OCI-LY7 (cell line): Measurements from ENCODE around the gene SLC25A33. TPM values are rescaled to one million over a fixed set of nuclear protein-coding genes. Genes with fewer than 3 reads are reported as not detected.

ENCODE experiments used
- BruUV-seq: library from RNA; stranded (reverse); fragments of 400-500 nt; replicated peaks from 2 replicates; lab custom pipeline; 2021; lab: Mats Ljungman, UMichigan
- CTCF ChIA-PET: fragments of 300-600 bp; sonication (Branson Sonifier 250); formaldehyde crosslinking; loops from one replicate; lab custom pipeline; 2022; ENCODE audit warnings: antibody characterized with exemption; ENCODE audit not compliant: unreplicated experiment; lab: Charles Lee
- POLR2A ChIA-PET: fragments of 300-600 bp; sonication (Branson Sonifier 250); formaldehyde crosslinking; loops from one replicate; lab custom pipeline; 2022; ENCODE audit warnings: antibody characterized with exemption; lab: Charles Lee
- DNase-seq: peaks from one replicate; pipeline ENCODE4 v3.0.0-alpha.2; 2015; ENCODE audit warnings: low spot score
- H2AFZ ChIP-seq: fragments of 200-600 bp; sonication (generic), shearing (Covaris generic); 2 replicates; pipeline ENCODE4 v1.6.1; 2014; ENCODE audit warnings: mild to moderate bottlenecking, antibody characterized with exemption, low read length, moderate library complexity
- H3K27ac ChIP-seq: fragments of 200-600 bp; sonication (generic); 2 replicates; pipeline ENCODE4 v1.5.1; 2014; ENCODE audit warnings: mixed run types, low read depth, mild to moderate bottlenecking, moderate library complexity, low read length, inconsistent platforms; ENCODE audit not compliant: poor library complexity, severe bottlenecking
- H3K36me3 ChIP-seq: fragments of 200-600 bp; sonication (generic); 2 replicates; pipeline ENCODE4 v1.6.1; 2014; ENCODE audit warnings: mild to moderate bottlenecking, antibody characterized with exemption, low read length, moderate library complexity, mixed read lengths; ENCODE audit not compliant: insufficient read depth
- H3K4me1 ChIP-seq: fragments of 200-600 bp; sonication (generic); 2 replicates; pipeline ENCODE4 v1.5.1; 2014; ENCODE audit warnings: mild to moderate bottlenecking, low read length; ENCODE audit not compliant: insufficient read depth, poor library complexity, severe bottlenecking
- H3K4me2 ChIP-seq: fragments of 200-600 bp; sonication (generic); 2 replicates; pipeline ENCODE4 v1.6.1; 2014; ENCODE audit warnings: mild to moderate bottlenecking, low read length
- H3K4me3 ChIP-seq: fragments of 200-600 bp; sonication (generic); 2 replicates; pipeline ENCODE4 v1.5.1; 2014; ENCODE audit warnings: mild to moderate bottlenecking, low read depth, low read length; ENCODE audit not compliant: poor library complexity, severe bottlenecking
- H3K79me2 ChIP-seq: fragments of 200-600 bp; sonication (generic); 2 replicates; pipeline ENCODE4 v1.6.1; 2016; ENCODE audit warnings: low read depth, mild to moderate bottlenecking, low read length, moderate library complexity, mixed read lengths; ENCODE audit not compliant: insufficient read depth
- H3K9me2 ChIP-seq: fragments of 200-600 bp; sonication (generic); 2 replicates; pipeline ENCODE4 v1.6.1; 2016; ENCODE audit warnings: mild to moderate bottlenecking, low read length, mixed read lengths; ENCODE audit not compliant: insufficient read depth
- H3K9me3 ChIP-seq: fragments of 200-600 bp; sonication (generic); 2 replicates; pipeline ENCODE4 v1.6.1; 2014; ENCODE audit warnings: mild to moderate bottlenecking, mixed run types, low read length, mixed read lengths
- H4K20me1 ChIP-seq: fragments of 200-600 bp; sonication (generic); 2 replicates; pipeline ENCODE4 v1.6.1; 2014; ENCODE audit warnings: mild to moderate bottlenecking, antibody characterized with exemption, low read length, moderate library complexity, mixed read lengths; ENCODE audit not compliant: insufficient read depth
- EZH2phosphoT487 ChIP-seq: fragments of 200-600 bp; sonication (generic); IDR thresholded peaks from 2 replicates; pipeline ENCODE4 v1.6.1; 2018; ENCODE audit warnings: low read depth, borderline replicate concordance, mild to moderate bottlenecking, mixed run types, antibody characterized with exemption, low read length, moderate library complexity, mixed read lengths
- intact Hi-C: fragments of 100-400 bp; cut with micrococcal nuclease; formaldehyde crosslinking; loops from one replicate; pipeline ENCODE4 v1.10.0; 2022; ENCODE audit not compliant: unreplicated experiment
- total RNA-seq, 2 experiments: library from RNA; depleted of rRNA in 1 of 2; stranded (reverse); fragments of >200 nt in 1 of 2; shearing (Covaris generic) in 1 of 2; gene quantifications; 2 replicates each; pipeline ENCODE4 v1.2.3, GENCODE V29; 2014 to 2022
- TF ChIP-seq, protein P1 (sequence below): fragments of 200-600 bp; sonication (generic); conservative IDR thresholded peaks from 2 replicates; pipeline ENCODE4 v1.5.1; 2014; ENCODE audit warnings: mild to moderate bottlenecking, antibody characterized with exemption, low read length, moderate library complexity, mixed read lengths

SLC25A33 gene
- total RNA-seq, 2 experiments from 2014 or later = 15.1 to 16.5 TPM

- ChIA-PET POLR2A (no interaction called here), CTCF (no interaction called here)
- DNase-seq = no peak
- Histone ChIP-seq H3K9me3 (no peaks in the 10 kb centered on the region), H3K4me2 (no peak overlapping the region), H3K79me2 (no peaks in the 10 kb centered on the region), H4K20me1 (no peaks in the 10 kb centered on the region), H3K36me3 (peaks cover 29% of the 10 kb centered on the region; the same call in 1 of the 2 replicates), H3K27ac (no peak overlapping the region), H3K4me1 (no peaks in the 10 kb centered on the region), H3K4me3 (no peak overlapping the region), H3K9me2 (no peaks in the 10 kb centered on the region), H2AFZ (no peak overlapping the region)
- no TSS peak for BruUV-seq
- no peak for TF ChIP-seq EZH2phosphoT487
- TF ChIP-seq, protein P1, sequence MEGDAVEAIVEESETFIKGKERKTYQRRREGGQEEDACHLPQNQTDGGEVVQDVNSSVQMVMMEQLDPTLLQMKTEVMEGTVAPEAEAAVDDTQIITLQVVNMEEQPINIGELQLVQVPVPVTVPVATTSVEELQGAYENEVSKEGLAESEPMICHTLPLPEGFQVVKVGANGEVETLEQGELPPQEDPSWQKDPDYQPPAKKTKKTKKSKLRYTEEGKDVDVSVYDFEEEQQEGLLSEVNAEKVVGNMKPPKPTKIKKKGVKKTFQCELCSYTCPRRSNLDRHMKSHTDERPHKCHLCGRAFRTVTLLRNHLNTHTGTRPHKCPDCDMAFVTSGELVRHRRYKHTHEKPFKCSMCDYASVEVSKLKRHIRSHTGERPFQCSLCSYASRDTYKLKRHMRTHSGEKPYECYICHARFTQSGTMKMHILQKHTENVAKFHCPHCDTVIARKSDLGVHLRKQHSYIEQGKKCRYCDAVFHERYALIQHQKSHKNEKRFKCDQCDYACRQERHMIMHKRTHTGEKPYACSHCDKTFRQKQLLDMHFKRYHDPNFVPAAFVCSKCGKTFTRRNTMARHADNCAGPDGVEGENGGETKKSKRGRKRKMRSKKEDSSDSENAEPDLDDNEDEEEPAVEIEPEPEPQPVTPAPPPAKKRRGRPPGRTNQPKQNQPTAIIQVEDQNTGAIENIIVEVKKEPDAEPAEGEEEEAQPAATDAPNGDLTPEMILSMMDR = no peak
- intact Hi-C loops = no loop called here
Measured at GRCh38 chr1:9604836-9605235, 65.6 kb downstream of the SLC25A33 start.

DNA sequence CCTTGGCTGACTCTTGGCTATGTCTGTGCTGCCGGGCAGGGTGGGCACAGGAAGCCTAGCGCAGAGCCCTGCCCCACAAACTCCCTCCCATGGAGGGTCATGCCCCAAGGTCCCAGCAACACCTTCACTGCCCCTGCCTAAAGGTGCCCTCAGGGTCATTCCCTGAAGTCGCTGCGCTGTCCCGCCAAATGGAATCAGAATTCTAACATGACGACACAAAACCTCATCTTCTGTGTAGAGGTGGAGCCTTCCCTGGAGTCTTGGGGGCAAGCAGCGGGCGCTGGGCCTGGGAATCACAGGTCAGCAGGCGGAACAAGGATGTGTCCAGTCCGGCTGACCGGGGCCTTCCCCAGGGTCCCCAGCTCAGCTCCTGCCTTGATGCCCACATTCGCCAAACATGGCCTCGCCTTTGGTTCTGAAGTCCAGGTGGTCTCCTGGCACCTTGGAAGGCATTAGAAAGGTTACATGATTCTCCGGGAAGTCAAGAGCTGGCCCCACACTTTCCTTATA lies 66.7 kb downstream of the SLC25A33 start:
- intact Hi-C loops = no loop called here
- Histone ChIP-seq H4K20me1 (no peaks in the 10 kb centered on the region), H3K9me2 (no peaks in the 10 kb centered on the region), H2AFZ (no peak overlapping the region), H3K4me3 (no peak overlapping the region), H3K4me1 (no peaks in the 10 kb centered on the region), H3K9me3 (no peaks in the 10 kb centered on the region), H3K27ac (no peak overlapping the region), H3K79me2 (no peaks in the 10 kb centered on the region), H3K36me3 (peaks cover 19% of the 10 kb centered on the region; the same call in 1 of the 2 replicates), H3K4me2 (no peak overlapping the region)
- no TSS peak for BruUV-seq
- CTCF ChIA-PET = no interaction called here
- TF ChIP-seq EZH2phosphoT487 = no peak
- TF ChIP-seq, protein P1 = no peak
- no peak for DNase-seq
- POLR2A ChIA-PET = no interaction called here

- no peaks in the 10 kb centered on the region for H3K79me2 ChIP-seq
- TF ChIP-seq EZH2phosphoT487 = no peak
- TF ChIP-seq, protein P1 = no peak
Measured at GRCh38 chr1:9606458-9606857, 67.2 kb downstream of the SLC25A33 start.

More at GRCh38 chr1:9606458-9606857, 67.2 kb downstream of the SLC25A33 start:
- no peak overlapping the region for H3K4me2 ChIP-seq
- ChIA-PET POLR2A (no interaction called here), CTCF (no interaction called here)
- H2AFZ ChIP-seq = no peak overlapping the region
- no peaks in the 10 kb centered on the region for H3K9me3 ChIP-seq
- H3K4me3 ChIP-seq = no peak overlapping the region
- H3K4me1 ChIP-seq = no peaks in the 10 kb centered on the region
- H3K36me3 ChIP-seq = peaks cover 17% of the 10 kb centered on the region; the same call in 1 of the 2 replicates
- no peak overlapping the region for H3K27ac ChIP-seq
- no peaks in the 10 kb centered on the region for H3K9me2 ChIP-seq
- no peaks in the 10 kb centered on the region for H4K20me1 ChIP-seq
- intact Hi-C loops = no loop called here
- no TSS peak for BruUV-seq
- DNase-seq = no peak
